Upper lobe of right lung (tissue), 1 donor: ENCODE data around the gene ROPN1B. TPM values are rescaled to one million over a fixed set of nuclear protein-coding genes. Genes with fewer than 3 reads are reported as not detected.
"Not testable (repeated sequence)": the region's sequence is repeated elsewhere in the genome, so short reads cannot be mapped to it uniquely, and the experiment has no call there.

Experiments used
- ATAC-seq: fragments of 200-7000 bp; cut with Tn5 transposase; one replicate; pipeline ENCODE4 v1.9.1; 2020; ENCODE audit warnings: mild to moderate bottlenecking, moderate library complexity
- DNase-seq: peaks from one replicate; pipeline ENCODE4 v3.0.0-alpha.2; 2020
- H3K27ac ChIP-seq: fragments of 200-600 bp; one replicate; pipeline ENCODE4 v1.8.0; 2022
- H3K27me3 ChIP-seq: fragments of 200-600 bp; one replicate; pipeline ENCODE4 v1.8.0; 2022; ENCODE audit warnings: mild to moderate bottlenecking
- H3K36me3 ChIP-seq: fragments of 200-600 bp; one replicate; pipeline ENCODE4 v1.8.0; 2022
- H3K4me1 ChIP-seq: fragments of 200-600 bp; one replicate; pipeline ENCODE4 v1.8.0; 2022
- H3K4me3 ChIP-seq: fragments of 200-600 bp; one replicate; pipeline ENCODE4 v1.8.0; 2022; ENCODE audit warnings: mild to moderate bottlenecking
- H3K9me3 ChIP-seq: fragments of 200-600 bp; one replicate; pipeline ENCODE4 v1.8.0; 2022
- CTCF ChIP-seq: fragments of 200-600 bp; IDR thresholded peaks from one replicate; pipeline ENCODE4 v1.8.0; 2022; ENCODE audit warnings: antibody characterized with exemption
- intact Hi-C: fragments of 100-400 bp; cut with DNase I; formaldehyde crosslinking; loops from one replicate; pipeline ENCODE4 v1.11.0; 2022
- total RNA-seq: library from RNA; stranded (reverse); fragmentation: NEBNext Ultra II Directional; extraction: Animal tissue kit (Norgen Biotek cat#: 25700); gene quantifications from one replicate; pipeline ENCODE4 v1.2.1, GENCODE V29; 2021
- donor health status: DM: no; HTN: yes; CAD: no; lungs with severe emphysema.

The ROPN1B gene
- total RNA-seq, 1 donor from 2014 or later = not detected

- no peak for TF ChIP-seq CTCF
- intact Hi-C loops = no loop called here
- H3K4me3 ChIP-seq = peak overlapping the region; percentile 74
- no peaks in the 10 kb centered on the region for H3K27me3 ChIP-seq
- peak; percentile 94 for DNase-seq
- H3K27ac ChIP-seq = peak overlapping the region; percentile 79
- H3K4me1 ChIP-seq = peaks cover 9% of the 10 kb centered on the region
- H3K9me3 ChIP-seq = no peaks in the 10 kb centered on the region
- ATAC-seq = peak; percentile 99
- no peaks in the 10 kb centered on the region for H3K36me3 ChIP-seq
These were observed 21.4 kb downstream of the ROPN1B start for GRCh38 chr3:125990253-125990970.

- H3K4me1 ChIP-seq, H3K27me3 ChIP-seq, H3K4me3 ChIP-seq, H3K36me3 ChIP-seq, DNase-seq, ATAC-seq, H3K9me3 ChIP-seq, H3K27ac ChIP-seq, intact Hi-C loops: not testable (repeated sequence)
These were observed 27.8 kb downstream of the ROPN1B start for GRCh38 chr3:125996751-125997150.

GRCh38 chr3:126002189-126002588 is 33.2 kb downstream of the ROPN1B start:
- Histone ChIP-seq H3K27ac (no peak overlapping the region), H3K4me3 (no peak overlapping the region), H3K9me3 (peaks cover 8% of the 10 kb centered on the region), H3K27me3 (no peaks in the 10 kb centered on the region), H3K36me3 (peaks cover 9% of the 10 kb centered on the region), H3K4me1 (no peaks in the 10 kb centered on the region)
- ATAC-seq (no peak), DNase-seq (no peak)
- intact Hi-C loops = no loop called here
- no peak for TF ChIP-seq CTCF

GRCh38 chr3:126003447-126004190 is 34.6 kb downstream of the ROPN1B start:
- Histone ChIP-seq H3K9me3 (peaks cover 8% of the 10 kb centered on the region), H3K4me3 (no peak overlapping the region), H3K27me3 (no peaks in the 10 kb centered on the region), H3K27ac (no peak overlapping the region), H3K36me3 (peaks cover 15% of the 10 kb centered on the region), H3K4me1 (no peaks in the 10 kb centered on the region)
- TF ChIP-seq CTCF = no peak
- intact Hi-C loops = no loop called here
- ATAC-seq (no peak), DNase-seq (no peak)

GRCh38 chr3:126004217-126004616 is 35.2 kb downstream of the ROPN1B start:
- DNase-seq (no peak), ATAC-seq (no peak)
- intact Hi-C loops = no loop called here
- H3K4me1 ChIP-seq = no peaks in the 10 kb centered on the region
- H3K4me3 ChIP-seq = no peak overlapping the region
- H3K27me3 ChIP-seq = no peaks in the 10 kb centered on the region
- H3K36me3 ChIP-seq = peaks cover 15% of the 10 kb centered on the region
- no peak for TF ChIP-seq CTCF
- no peak overlapping the region for H3K27ac ChIP-seq
- peaks cover 8% of the 10 kb centered on the region for H3K9me3 ChIP-seq

- Histone ChIP-seq H3K9me3 (peaks cover 8% of the 10 kb centered on the region), H3K36me3 (peaks cover 15% of the 10 kb centered on the region), H3K4me1 (no peaks in the 10 kb centered on the region), H3K27me3 (no peaks in the 10 kb centered on the region), H3K27ac (no peak overlapping the region), H3K4me3 (no peak overlapping the region)
- TF ChIP-seq CTCF = no peak
- intact Hi-C loops = no loop called here
- ATAC-seq (no peak), DNase-seq (no peak)
These were observed 35.7 kb downstream of the ROPN1B start for GRCh38 chr3:126004692-126005091.
